NOMO-1 treated with dmso at 0.1 percent for 144 hours (cell line): ENCODE measurements around the gene PPIC.
"Not testable (repeated sequence)": the region's sequence is repeated elsewhere in the genome, so short reads cannot be mapped to it uniquely, and the experiment has no call there.

Experiments used
- DNase-seq: peaks from one replicate; lab custom pipeline; 2025; ENCODE audit not compliant: unreplicated experiment; lab: John Stamatoyannopoulos, UW

PPIC gene

GRCh38 chr5:123012321-123012720, 24.2 kb downstream of the PPIC start:
- DNase-seq: peak; percentile 55

GRCh38 chr5:123007754-123008153, 28.8 kb downstream of the PPIC start:
- DNase-seq: no peak

- DNase-seq: no peak
Observed at GRCh38 chr5:123007182-123007581, 29.3 kb downstream of the PPIC start.

GRCh38 chr5:123001808-123002207, 34.7 kb downstream of the PPIC start:
- no peak for DNase-seq

- no peak for DNase-seq
Observed at GRCh38 chr5:123000731-123001130, 35.8 kb downstream of the PPIC start.

- peak; percentile 56 for DNase-seq
Observed at GRCh38 chr5:122999947-123000563, 36.5 kb downstream of the PPIC start.

- no peak for DNase-seq
Observed at GRCh38 chr5:122997294-122997693, 39.2 kb downstream of the PPIC start.

- no peak for DNase-seq
Observed at GRCh38 chr5:122996091-122996490, 40.4 kb downstream of the PPIC start.

- DNase-seq: peak; percentile 66
Observed at GRCh38 chr5:122985954-122986721, 50.4 kb downstream of the PPIC start.

- no peak for DNase-seq
Observed at GRCh38 chr5:122985006-122985700, 51.4 kb downstream of the PPIC start.

GRCh38 chr5:122984425-122984824, 52.1 kb downstream of the PPIC start:
- DNase-seq: no peak

- DNase-seq: no peak
Observed at GRCh38 chr5:122982376-122982775, 54.1 kb downstream of the PPIC start.

- DNase-seq: no peak
Observed at GRCh38 chr5:122981846-122982245, 54.7 kb downstream of the PPIC start.

GRCh38 chr5:122978644-122979297, 57.8 kb downstream of the PPIC start:
- no peak for DNase-seq

GRCh38 chr5:122978068-122978467, 58.5 kb downstream of the PPIC start:
- no peak for DNase-seq

GRCh38 chr5:122977319-122977718, 59.2 kb downstream of the PPIC start:
- DNase-seq: no peak

- not testable (repeated sequence) for DNase-seq
Observed at GRCh38 chr5:122974251-122974650, 62.3 kb downstream of the PPIC start.

- not testable (repeated sequence) for DNase-seq
Observed at GRCh38 chr5:122973759-122974158, 62.8 kb downstream of the PPIC start.
